GM19324 (cell line): ENCODE results near the gene RBMS3.
"Not testable (repeated sequence)": the region's sequence is repeated elsewhere in the genome, so short reads cannot be mapped to it uniquely, and the experiment has no call there.

ENCODE experiments used
- ATAC-seq: cut with Tn5 transposase; IDR thresholded peaks from one replicate; pipeline ENCODE4 v1.9.1; 2021; ENCODE audit warnings: mild to moderate bottlenecking, moderate library complexity; ENCODE audit not compliant: unreplicated experiment, low FRiP score

RBMS3 gene

DNA sequence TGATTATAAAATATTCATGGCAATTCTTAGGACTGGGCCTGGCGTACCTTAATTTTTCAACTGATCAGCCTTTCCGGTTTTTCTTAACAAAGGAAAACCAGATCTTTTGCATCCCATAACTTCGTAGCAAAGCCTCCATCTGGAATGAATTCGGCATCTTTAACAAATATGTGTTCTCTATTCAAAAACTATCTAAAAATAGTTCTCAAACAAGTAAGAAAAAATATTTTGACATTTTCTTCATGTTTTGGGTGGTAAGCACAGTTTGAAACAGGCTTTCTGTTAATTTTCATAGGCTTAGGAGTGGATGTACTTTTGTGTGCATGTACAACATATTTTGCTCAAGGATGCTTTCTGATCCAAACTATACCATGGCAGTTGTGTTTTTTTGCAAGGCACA is 55.1 kb downstream of the RBMS3 start:
- ATAC-seq, result no peak

GRCh38 chr3:29337565-29337964 is 56.7 kb downstream of the RBMS3 start:
- ATAC-seq, result no peak

DNA sequence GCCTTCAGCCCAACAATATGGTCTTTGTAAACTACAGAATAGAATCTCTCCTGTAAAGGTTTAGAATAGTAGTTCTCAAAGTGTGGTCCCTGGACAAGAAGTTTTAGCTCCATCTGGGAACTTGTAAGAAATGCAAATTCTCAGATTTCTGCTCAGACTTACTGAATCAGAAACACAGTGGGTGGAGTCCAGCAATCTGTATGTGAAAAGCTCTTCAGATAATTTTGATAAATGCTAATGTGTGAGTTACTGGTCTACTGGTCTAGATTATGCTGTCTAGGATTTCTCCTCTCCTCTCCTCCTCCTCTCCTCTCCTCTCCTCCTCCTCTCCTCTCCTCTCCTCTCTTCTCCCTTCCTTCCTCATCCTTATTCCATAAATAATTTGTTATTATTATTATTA is 57.5 kb downstream of the RBMS3 start:
- no peak for ATAC-seq

- ATAC-seq, result no peak
Observed at GRCh38 chr3:29339016-29339833, 58.4 kb downstream of the RBMS3 start.

GRCh38 chr3:29344154-29344553 is 63.3 kb downstream of the RBMS3 start:
- ATAC-seq, result no peak

DNA sequence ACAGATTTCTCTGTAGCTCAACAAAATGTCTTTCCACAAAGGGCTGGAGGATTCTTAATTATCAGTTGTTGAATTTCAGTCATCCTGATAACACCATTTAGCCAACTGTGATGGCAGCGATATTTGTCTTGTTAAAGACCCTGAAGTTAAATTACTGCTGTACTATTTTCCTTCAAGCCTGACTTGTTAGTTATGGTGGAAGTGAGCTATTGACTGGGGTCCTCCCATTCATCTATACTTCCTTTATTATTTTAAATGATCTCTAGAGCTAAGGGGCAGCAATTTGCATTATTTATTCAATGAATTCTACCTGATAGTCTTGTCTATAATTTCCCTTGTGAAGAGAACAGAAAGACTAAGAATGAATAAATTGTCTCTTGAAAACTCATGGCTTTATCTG is 64.1 kb downstream of the RBMS3 start:
- ATAC-seq, result no peak

GRCh38 chr3:29345516-29346300 is 64.8 kb downstream of the RBMS3 start:
- ATAC-seq, result no peak

DNA sequence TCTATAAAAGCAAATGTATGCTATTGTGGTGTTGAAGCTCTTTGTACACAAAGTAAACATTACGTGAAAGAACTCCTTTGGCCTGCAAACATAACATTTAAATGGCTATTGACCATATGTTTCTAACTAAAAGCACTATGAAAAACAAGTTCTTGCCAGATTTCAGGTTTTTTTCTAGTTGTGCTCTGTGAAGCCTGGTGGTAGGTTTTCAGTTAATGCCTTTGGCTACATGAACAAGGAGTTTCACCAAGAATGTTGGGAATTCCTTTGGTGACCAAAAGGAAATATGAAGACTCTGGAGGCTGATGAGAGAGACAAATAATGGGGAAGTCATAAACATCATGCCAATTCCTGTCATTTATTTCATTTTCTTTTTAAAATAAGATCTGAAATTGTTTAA is 66.0 kb downstream of the RBMS3 start:
- no peak for ATAC-seq

DNA sequence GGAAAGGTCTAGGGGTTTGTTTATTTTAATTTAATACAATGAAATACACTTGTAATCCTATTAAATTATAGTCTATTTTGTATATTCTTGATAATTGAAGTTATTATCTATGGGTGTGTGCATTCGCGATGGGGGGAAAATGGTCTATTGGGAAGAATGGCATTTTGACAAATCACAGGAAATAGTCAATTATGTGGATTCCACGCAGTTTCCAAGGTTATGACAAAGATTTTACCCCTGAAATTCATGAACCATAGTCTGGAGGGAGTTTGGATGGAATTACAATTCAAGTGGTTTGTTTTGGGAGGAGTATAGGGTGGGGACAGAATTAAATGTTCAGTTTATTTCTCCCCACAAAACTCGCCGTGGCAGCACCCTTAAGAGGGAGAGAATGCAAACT is 66.5 kb downstream of the RBMS3 start:
- ATAC-seq, result no peak

GRCh38 chr3:29348316-29348715 is 67.4 kb downstream of the RBMS3 start:
- ATAC-seq, result no peak

DNA sequence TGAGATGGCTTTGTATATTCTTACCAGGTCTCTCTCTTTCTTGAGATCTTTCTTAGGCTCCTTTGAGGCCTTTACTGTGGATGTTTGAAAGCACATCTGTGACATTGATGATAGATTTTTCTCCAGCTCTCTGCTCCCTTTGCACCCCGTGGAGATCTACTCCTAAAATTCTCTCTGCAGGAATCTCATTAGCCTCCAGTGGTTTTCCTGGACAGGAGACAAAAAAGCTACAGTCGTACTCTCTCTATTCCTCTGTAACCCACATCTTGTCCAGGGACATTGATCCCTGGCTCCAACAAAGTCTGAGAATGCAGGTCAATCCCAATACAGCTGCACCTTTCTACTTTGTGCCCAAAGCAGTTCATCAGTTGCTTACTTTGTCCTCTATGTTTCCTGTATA is 68.2 kb downstream of the RBMS3 start:
- ATAC-seq, result no peak

DNA sequence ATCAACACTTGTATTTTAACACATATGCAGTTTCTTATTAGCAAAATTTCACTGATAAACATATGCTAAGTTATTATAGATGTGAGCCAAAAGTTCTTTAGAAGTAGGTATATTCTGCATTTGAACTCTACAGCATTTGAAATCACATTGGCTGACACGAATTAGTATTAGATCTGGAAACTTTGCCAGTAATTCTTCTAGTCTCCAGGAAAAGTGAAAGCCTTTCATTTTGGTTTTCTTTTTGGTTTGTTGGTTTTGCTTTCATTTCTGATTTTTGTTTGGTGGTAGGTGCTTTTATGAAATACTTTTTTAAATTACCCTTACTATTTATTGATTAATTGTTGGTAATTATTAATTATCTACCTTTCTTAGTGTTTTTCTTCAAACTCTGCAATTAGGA is 72.9 kb downstream of the RBMS3 start:
- ATAC-seq, result no peak

- ATAC-seq, result no peak
Observed at GRCh38 chr3:29354894-29355293, 74.0 kb downstream of the RBMS3 start.

DNA sequence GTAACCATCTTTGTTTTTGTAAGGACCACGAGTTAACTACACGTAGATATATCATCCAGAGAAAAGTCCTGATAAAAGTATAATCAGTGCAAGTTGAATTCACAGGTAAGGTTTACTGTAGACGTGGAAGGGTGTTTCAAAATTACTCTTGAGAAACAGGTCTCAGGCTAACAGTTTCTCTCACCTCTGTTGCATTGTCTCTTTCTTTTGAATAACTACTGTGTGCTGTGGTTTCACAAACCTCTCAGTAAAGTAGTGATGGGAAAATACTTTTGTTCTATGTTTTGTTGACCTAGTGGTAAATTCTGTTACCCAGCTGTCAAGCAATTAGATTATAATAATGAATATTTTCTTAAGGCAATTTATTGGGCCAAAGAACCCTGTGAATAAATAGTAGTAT is 75.2 kb downstream of the RBMS3 start:
- no peak for ATAC-seq

GRCh38 chr3:29360289-29360688 is 79.4 kb downstream of the RBMS3 start:
- not testable (repeated sequence) for ATAC-seq

DNA sequence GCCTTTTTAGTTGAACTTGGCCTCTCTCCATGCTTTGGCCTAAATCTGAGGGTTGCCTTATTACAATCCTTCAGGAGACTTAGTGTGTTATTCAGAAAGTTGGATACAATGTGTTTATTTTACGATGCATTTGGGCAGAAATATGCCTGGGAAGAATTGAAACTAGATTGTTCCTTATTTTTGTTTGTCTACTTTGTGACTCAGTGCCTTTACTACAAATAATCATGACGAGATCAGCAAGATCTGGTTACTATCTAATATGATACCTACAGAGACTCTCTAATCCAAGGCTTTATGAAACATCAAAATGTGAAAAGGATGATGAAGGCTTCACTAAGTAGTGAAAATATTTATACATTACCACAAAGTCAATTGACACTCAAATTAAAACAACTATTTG is 82.2 kb downstream of the RBMS3 start:
- no peak for ATAC-seq

DNA sequence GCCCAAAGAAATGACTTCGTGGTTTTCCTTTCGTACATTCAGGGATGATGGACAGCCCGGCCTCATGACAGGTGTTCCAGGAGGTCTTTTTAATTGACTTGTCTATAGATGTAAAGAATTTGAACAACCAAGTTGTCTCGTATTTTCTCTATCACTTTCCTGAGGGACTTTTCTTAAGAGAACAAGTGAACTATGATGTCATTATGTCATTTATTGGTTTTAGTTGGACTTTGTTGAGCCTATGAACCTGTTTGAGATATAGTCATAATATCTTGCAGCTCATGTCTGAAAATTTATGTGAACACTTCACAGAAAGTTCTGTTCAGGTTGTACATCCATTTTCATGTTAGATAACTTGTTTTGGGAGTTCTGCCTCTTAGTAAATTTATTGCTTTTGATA is 89.2 kb downstream of the RBMS3 start:
- ATAC-seq, result no peak

DNA sequence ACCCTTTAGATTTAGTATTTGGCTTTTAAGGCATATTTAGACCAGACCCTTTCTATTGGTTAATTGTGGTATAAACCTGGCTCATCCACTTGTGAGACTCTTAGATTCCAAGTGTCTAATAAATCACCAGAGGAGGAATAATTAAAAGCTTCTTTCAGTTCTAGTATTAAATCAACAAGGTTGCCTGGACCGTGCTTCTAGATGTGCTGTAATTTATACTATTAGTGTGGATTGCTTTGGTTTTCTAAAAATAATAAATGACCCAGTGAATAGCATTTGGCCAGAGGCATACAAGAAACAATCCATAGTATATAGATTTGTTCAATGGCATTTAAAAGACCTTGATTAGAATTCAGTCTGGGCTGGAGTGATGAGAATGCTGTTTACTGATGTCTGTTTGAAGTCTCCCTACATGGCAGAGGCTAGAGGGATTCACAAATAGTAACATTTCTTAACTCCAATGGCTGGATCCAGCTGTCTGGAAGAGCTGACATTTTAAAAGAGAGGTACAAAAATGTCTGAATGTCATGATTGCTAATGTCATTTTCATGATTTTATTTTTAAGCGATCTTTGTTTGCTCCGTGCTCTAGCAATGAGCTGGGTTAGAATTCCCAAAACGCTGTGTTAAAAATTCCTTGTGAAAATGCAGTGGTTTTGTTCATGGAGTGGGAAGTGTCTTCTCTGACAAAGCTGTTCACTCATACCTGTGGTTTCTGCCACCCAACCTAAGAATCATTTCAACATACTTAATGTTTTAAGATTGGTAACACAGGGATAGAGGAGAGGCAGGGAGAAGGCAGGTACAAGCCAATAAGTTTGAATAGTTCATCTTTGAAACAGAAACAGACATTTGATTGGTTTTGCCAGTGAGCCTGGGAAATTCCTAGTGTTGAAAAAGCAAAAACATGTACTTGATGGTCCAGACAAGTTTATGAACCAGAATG is 89.9 kb downstream of the RBMS3 start:
- ATAC-seq, result no peak

DNA sequence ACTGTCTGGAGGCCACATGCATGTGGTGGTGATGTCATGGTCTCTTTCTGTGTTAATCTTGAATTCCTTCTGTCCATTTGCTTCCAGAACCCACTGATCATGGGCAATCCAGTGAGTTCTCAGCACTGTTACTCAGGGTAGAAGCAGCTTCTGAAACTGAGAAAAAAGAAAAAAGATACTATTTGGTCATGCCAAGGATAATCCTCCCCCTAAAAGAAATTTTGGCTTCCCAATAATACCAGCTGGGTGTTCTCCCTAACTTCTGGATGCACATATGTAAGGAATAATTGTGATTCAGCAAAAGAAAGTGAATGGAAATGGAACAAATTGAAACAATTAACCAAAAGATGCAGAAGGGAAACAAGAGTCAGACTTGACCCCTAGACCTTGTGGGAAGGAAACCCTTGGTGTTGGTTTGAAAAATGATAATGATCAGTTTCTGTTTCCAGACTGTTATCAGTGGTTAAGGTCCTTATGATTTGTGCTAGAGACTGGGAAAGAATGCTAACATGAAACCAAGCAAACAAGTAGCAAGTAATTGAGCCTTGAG is 92.3 kb downstream of the RBMS3 start:
- ATAC-seq, result no peak

- no peak for ATAC-seq
Observed at GRCh38 chr3:29374226-29374625, 93.4 kb downstream of the RBMS3 start.

DNA sequence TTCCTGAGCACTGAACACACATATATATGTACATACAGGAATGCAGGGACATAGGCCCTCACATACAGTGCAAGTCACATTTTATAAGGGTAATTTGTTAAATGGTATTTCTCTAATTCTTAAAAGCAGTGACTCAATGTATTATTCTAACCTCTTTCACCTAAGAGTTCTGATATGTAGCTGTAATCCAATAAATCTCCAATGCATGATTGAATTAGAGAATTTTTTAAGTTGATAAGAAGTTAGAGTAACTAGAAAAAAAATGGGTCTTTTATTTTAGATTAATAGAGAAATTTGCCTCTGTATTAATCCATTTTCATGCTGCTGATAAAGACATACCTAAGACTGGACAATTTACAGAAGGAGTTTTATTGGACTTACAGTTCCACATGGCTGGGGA is 98.2 kb downstream of the RBMS3 start:
- ATAC-seq, result no peak
